ENCODE measurements around the gene MTMR12.

MTMR12 gene

DNA sequence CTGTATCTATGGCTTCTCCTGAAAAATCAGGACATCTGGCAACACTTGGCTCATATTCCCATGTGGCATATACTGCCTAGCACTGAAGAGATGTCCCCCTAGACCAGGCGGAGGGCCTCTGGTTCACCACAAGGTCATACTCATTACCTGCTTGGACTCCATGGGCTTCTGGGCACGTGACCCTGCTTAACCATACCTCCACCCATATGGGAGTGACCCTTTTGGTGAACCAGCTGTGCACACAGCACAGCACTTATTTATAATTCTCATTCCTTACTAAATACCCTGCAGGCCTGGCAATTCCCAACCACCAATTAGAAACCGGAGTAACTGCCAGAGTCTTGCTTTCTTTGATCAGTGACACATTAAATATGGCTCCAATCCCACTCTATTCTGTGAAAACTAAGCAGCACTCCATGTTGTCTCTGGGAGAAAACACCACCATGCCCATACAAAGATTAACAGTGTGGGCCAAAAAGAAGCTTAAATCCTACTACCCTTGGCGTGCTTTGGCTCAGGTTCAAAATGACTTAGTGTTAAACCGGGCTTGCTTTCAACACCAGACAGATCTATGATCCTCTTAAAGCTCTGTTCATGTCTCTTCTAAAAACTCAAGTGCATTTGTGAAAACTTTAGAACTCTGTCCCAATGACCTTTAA is 57.7 kb downstream of the MTMR12 start:
- no peak for TF ChIP-seq CTCF (IDR thresholded peaks at IDR 0.05; ENCODE audit: borderline replicate concordance, extremely low read depth, low read length, poor library complexity, severe bottlenecking)
- no peak for TF ChIP-seq EZH2 (IDR thresholded peaks at IDR 0.05; ENCODE audit: borderline replicate concordance, low read depth, low read length, severe bottlenecking)
- no peaks in the 10 kb centered on the region for H3K9me3 ChIP-seq (ENCODE audit: insufficient read depth, low read length, severe bottlenecking)
- H3K4me3 ChIP-seq (ENCODE audit: low read depth in 1 of 2, low read length in 2 of 2) = no peak overlapping the region
- H3K4me1 ChIP-seq (ENCODE audit: insufficient read depth, low read length) = no peaks in the 10 kb centered on the region
- H3K79me2 ChIP-seq (ENCODE audit: insufficient read depth, low read length) = no peaks in the 10 kb centered on the region
- H3K4me2 ChIP-seq (ENCODE audit: insufficient read depth, low read length) = no peak overlapping the region
- H4K20me1 ChIP-seq (ENCODE audit: insufficient read depth, low read length) = peaks cover 1% of the 10 kb centered on the region; the same call in 1 of the 2 replicates
- H2AFZ ChIP-seq (ENCODE audit: low read depth, low read length) = no peak overlapping the region
- no peak overlapping the region for H3K9ac ChIP-seq (ENCODE audit: low read depth, low read length)
- no peak overlapping the region for H3K27ac ChIP-seq (ENCODE audit: low read length)
- no peaks in the 10 kb centered on the region for H3K27me3 ChIP-seq (ENCODE audit: insufficient read depth, low read length, poor library complexity)
- DNase-seq = no peak
- H3K36me3 ChIP-seq (ENCODE audit: insufficient read depth, low read length) = peaks cover 55% of the 10 kb centered on the region
- ATAC-seq (ENCODE audit: insufficient read depth, low read depth) = no peak

- H3K4me1 ChIP-seq (ENCODE audit: insufficient read depth, low read length) = no peaks in the 10 kb centered on the region
- no peak for TF ChIP-seq EZH2 (IDR thresholded peaks at IDR 0.05; ENCODE audit: borderline replicate concordance, low read depth, low read length, severe bottlenecking)
- TF ChIP-seq CTCF (IDR thresholded peaks at IDR 0.05; ENCODE audit: borderline replicate concordance, extremely low read depth, low read length, poor library complexity, severe bottlenecking) = no peak
- H3K27me3 ChIP-seq (ENCODE audit: insufficient read depth, low read length, poor library complexity) = no peaks in the 10 kb centered on the region
- H3K79me2 ChIP-seq (ENCODE audit: insufficient read depth, low read length) = no peaks in the 10 kb centered on the region
- no peaks in the 10 kb centered on the region for H4K20me1 ChIP-seq (ENCODE audit: insufficient read depth, low read length)
- ATAC-seq (ENCODE audit: insufficient read depth, low read depth) = no peak
- H2AFZ ChIP-seq (ENCODE audit: low read depth, low read length) = no peak overlapping the region
- no peak overlapping the region for H3K4me2 ChIP-seq (ENCODE audit: insufficient read depth, low read length)
- H3K9me3 ChIP-seq (ENCODE audit: insufficient read depth, low read length, severe bottlenecking) = no peaks in the 10 kb centered on the region
- H3K9ac ChIP-seq (ENCODE audit: low read depth, low read length) = no peak overlapping the region
- H3K27ac ChIP-seq (ENCODE audit: low read length) = no peak overlapping the region
- H3K36me3 ChIP-seq (ENCODE audit: insufficient read depth, low read length) = peaks cover 68% of the 10 kb centered on the region
- H3K4me3 ChIP-seq (ENCODE audit: low read depth in 1 of 2, low read length in 2 of 2) = no peak overlapping the region
- DNase-seq = no peak
Measured at GRCh38 chr5:32251871-32252458, 60.8 kb downstream of the MTMR12 start.

DNA sequence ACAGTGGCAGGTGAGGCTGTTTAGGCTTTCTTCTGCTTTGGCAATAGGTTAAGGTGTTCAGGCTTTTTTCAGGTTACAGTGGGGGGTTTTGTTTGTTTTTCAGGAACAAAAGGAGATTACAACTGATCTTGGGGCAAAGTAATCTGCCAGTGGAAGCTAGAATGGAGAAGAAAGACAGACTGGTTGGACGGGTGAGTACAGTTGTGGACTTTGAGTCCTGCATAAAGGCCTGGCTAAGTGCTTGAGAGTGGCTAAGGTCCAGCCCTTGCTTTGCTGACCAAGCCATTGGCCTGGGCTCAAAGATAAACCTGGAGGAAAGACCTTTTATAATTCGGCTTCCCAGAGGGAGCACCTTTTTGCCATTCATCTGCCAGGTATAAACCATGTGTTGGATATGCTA is 63.1 kb downstream of the MTMR12 start:
- H3K79me2 ChIP-seq (ENCODE audit: insufficient read depth, low read length) = no peaks in the 10 kb centered on the region
- ATAC-seq (ENCODE audit: insufficient read depth, low read depth) (no peak), DNase-seq (no peak)
- H3K4me2 ChIP-seq (ENCODE audit: insufficient read depth, low read length) = no peak overlapping the region
- no peaks in the 10 kb centered on the region for H3K27me3 ChIP-seq (ENCODE audit: insufficient read depth, low read length, poor library complexity)
- no peak overlapping the region for H3K9ac ChIP-seq (ENCODE audit: low read depth, low read length)
- no peaks in the 10 kb centered on the region for H3K9me3 ChIP-seq (ENCODE audit: insufficient read depth, low read length, severe bottlenecking)
- no peak overlapping the region for H2AFZ ChIP-seq (ENCODE audit: low read depth, low read length)
- no peaks in the 10 kb centered on the region for H3K4me1 ChIP-seq (ENCODE audit: insufficient read depth, low read length)
- no peaks in the 10 kb centered on the region for H4K20me1 ChIP-seq (ENCODE audit: insufficient read depth, low read length)
- no peak overlapping the region for H3K4me3 ChIP-seq (ENCODE audit: low read depth in 1 of 2, low read length in 2 of 2)
- peaks cover 62% of the 10 kb centered on the region for H3K36me3 ChIP-seq (ENCODE audit: insufficient read depth, low read length)
- no peak overlapping the region for H3K27ac ChIP-seq (ENCODE audit: low read length)
- TF ChIP-seq CTCF (IDR thresholded peaks at IDR 0.05; ENCODE audit: borderline replicate concordance, extremely low read depth, low read length, poor library complexity, severe bottlenecking) (no peak), EZH2 (IDR thresholded peaks at IDR 0.05; ENCODE audit: borderline replicate concordance, low read depth, low read length, severe bottlenecking) (no peak)
